DND-41 (cell line): ENCODE data around the gene PRKCB.

Experiments
- ATAC-seq: fragments of 200-7000 bp; cut with Tn5 transposase; 3 replicates; pipeline ENCODE4 v1.9.1; 2021; ENCODE audit warnings: low read depth; ENCODE audit not compliant: insufficient read depth
- DNase-seq: peaks from one replicate; pipeline ENCODE4 v3.0.0-alpha.2; 2020
- H2AFZ ChIP-seq: 2 replicates; pipeline ENCODE4 v1.6.0; 2012; ENCODE audit warnings: low read depth, low read length
- H3K27ac ChIP-seq: 2 replicates; pipeline ENCODE4 v1.5.1; 2012; ENCODE audit warnings: low read length, inconsistent platforms
- H3K27me3 ChIP-seq: fragments of 200-600 bp; sonication (generic); 2 replicates; pipeline ENCODE4 v1.6.0; 2012; ENCODE audit warnings: low read length, mild to moderate bottlenecking, inconsistent platforms; ENCODE audit not compliant: insufficient read depth, poor library complexity
- H3K36me3 ChIP-seq: 2 replicates; pipeline ENCODE4 v1.5.1; 2012; ENCODE audit warnings: low read length, inconsistent platforms; ENCODE audit not compliant: insufficient read depth
- H3K4me1 ChIP-seq: 2 replicates; pipeline ENCODE4 v1.5.1; 2012; ENCODE audit warnings: mild to moderate bottlenecking, low read length; ENCODE audit not compliant: insufficient read depth
- H3K4me2 ChIP-seq: 2 replicates; pipeline ENCODE4 v1.6.0; 2012; ENCODE audit warnings: mild to moderate bottlenecking, moderate library complexity, low read length, inconsistent platforms; ENCODE audit not compliant: insufficient read depth
- H3K4me3 ChIP-seq, 2 experiments: fragments of 200-600 bp in 1 of 2; shearing (Covaris generic) in 1 of 2; 2 replicates each; pipeline ENCODE4 v1.5.1; 2012 to 2016; ENCODE audit warnings: inconsistent platforms in 2 of 2, low read length in 2 of 2, mild to moderate bottlenecking in 2 of 2, low read depth in 1 of 2, moderate library complexity in 1 of 2
- H3K79me2 ChIP-seq: 2 replicates; pipeline ENCODE4 v1.6.0; 2012; ENCODE audit warnings: low read length, inconsistent platforms; ENCODE audit not compliant: insufficient read depth
- H3K9ac ChIP-seq: 2 replicates; pipeline ENCODE4 v1.6.0; 2012; ENCODE audit warnings: low read depth, mild to moderate bottlenecking, inconsistent platforms, low read length, moderate library complexity
- H3K9me3 ChIP-seq: 2 replicates; pipeline ENCODE4 v1.5.1; 2012; ENCODE audit warnings: low read length, moderate library complexity, mild to moderate bottlenecking, inconsistent platforms; ENCODE audit not compliant: insufficient read depth, severe bottlenecking
- H4K20me1 ChIP-seq: 2 replicates; pipeline ENCODE4 v1.6.0; 2012; ENCODE audit warnings: low read length; ENCODE audit not compliant: insufficient read depth
- EZH2 ChIP-seq: IDR thresholded peaks from 3 replicates; pipeline ENCODE4 v1.6.1; 2012; ENCODE audit warnings: borderline replicate concordance, low read depth, mild to moderate bottlenecking, moderate library complexity, low read length, inconsistent platforms; ENCODE audit not compliant: severe bottlenecking
- TF ChIP-seq, protein P1 (sequence below): IDR thresholded peaks from 2 replicates; pipeline ENCODE4 v1.5.1; 2012; ENCODE audit warnings: borderline replicate concordance, low read length, moderate library complexity, mild to moderate bottlenecking; ENCODE audit not compliant: poor library complexity, severe bottlenecking; ENCODE audit errors: extremely low read depth

The PRKCB gene

DNA sequence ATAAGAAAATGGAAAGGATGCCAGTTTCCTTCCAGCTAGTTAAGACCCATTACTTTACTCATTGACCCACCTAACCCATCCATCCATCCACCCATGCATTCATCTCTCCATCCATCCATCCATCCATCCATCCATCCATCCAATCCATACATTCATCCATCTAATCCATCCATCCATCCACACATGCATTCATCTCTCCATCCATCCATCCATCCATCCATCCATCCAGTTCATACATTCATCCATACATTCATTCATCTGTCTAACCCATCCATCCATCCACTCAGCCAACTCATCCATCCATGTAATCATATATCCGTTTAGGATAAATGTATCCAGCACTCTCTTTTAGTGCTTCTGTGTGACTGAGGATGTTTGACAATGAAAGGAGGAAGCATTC is 241.5 kb downstream of the PRKCB start:
- no peak overlapping the region for H3K4me2 ChIP-seq
- no peak for TF ChIP-seq EZH2
- TF ChIP-seq, protein P1, sequence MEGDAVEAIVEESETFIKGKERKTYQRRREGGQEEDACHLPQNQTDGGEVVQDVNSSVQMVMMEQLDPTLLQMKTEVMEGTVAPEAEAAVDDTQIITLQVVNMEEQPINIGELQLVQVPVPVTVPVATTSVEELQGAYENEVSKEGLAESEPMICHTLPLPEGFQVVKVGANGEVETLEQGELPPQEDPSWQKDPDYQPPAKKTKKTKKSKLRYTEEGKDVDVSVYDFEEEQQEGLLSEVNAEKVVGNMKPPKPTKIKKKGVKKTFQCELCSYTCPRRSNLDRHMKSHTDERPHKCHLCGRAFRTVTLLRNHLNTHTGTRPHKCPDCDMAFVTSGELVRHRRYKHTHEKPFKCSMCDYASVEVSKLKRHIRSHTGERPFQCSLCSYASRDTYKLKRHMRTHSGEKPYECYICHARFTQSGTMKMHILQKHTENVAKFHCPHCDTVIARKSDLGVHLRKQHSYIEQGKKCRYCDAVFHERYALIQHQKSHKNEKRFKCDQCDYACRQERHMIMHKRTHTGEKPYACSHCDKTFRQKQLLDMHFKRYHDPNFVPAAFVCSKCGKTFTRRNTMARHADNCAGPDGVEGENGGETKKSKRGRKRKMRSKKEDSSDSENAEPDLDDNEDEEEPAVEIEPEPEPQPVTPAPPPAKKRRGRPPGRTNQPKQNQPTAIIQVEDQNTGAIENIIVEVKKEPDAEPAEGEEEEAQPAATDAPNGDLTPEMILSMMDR = no peak
- no peaks in the 10 kb centered on the region for H3K27me3 ChIP-seq
- DNase-seq (no peak), ATAC-seq (no peak)
- 0 out of 2 replicates have a peak, but pooled peaks cover 5% of the 10 kb centered on the region for H3K4me1 ChIP-seq
- H3K9me3 ChIP-seq = no peaks in the 10 kb centered on the region
- H3K36me3 ChIP-seq = no peaks in the 10 kb centered on the region
- no peaks in the 10 kb centered on the region for H4K20me1 ChIP-seq
- no peak overlapping the region for H3K27ac ChIP-seq
- H3K9ac ChIP-seq = no peak overlapping the region
- no peak overlapping the region for H2AFZ ChIP-seq
- H3K4me3 ChIP-seq = no peak overlapping the region
- H3K79me2 ChIP-seq = no peaks in the 10 kb centered on the region

DNA sequence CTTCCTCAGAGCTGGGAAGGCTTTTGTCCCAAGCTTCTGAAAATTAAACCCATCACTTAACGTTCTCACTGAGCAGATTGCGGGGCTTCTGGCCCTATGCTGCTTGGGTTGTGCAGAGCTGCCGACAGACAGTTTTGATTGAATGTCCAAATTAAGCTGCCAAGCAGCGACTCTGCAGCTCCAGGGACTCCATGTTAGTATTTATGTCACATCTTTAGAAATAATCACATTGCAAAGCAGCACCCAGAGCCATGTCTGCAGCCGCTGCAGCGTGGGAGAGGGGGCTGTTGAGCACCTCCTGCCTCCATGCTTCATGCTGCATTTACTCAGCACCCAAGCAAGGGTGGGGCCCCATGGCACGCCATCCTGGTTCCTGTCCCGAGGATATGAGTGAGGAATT is 242.2 kb downstream of the PRKCB start:
- Histone ChIP-seq H3K4me2 (no peak overlapping the region), H3K9ac (no peak overlapping the region), H3K9me3 (no peaks in the 10 kb centered on the region), H3K27ac (no peak overlapping the region), H3K79me2 (no peaks in the 10 kb centered on the region), H3K4me1 (0 out of 2 replicates have a peak, but pooled peaks cover under 1% of the 10 kb centered on the region), H3K27me3 (no peaks in the 10 kb centered on the region), H3K36me3 (no peaks in the 10 kb centered on the region), H2AFZ (no peak overlapping the region), H4K20me1 (no peaks in the 10 kb centered on the region), H3K4me3 (no peak overlapping the region)
- ATAC-seq = no peak
- TF ChIP-seq, protein P1 = no peak
- no peak for TF ChIP-seq EZH2
- no peak for DNase-seq

DNA sequence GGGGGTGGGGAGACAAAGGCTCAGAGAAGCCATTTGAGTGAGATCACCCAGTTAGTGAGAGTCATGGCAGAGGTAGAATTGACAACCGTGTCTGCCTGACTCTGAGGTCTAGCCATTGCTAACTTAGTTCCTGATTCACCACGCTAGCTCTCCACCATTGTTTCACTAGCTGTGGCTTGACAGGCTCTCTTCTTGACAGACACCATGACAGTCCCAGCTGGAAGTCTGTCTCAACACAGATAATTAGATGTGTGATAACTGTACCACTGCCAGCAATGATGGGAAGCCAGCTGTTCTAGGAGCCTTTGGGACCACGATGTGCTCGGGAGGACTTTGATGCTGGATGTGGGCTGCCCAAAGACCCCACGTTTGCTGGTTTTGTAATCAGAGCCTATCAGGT is 249.9 kb downstream of the PRKCB start:
- Histone ChIP-seq H3K9ac (no peak overlapping the region), H3K9me3 (peaks cover 7% of the 10 kb centered on the region), H3K36me3 (0 out of 2 replicates have a peak, but pooled peaks cover 5% of the 10 kb centered on the region), H3K27ac (no peak overlapping the region), H3K4me1 (no peaks in the 10 kb centered on the region), H3K4me3 (no peak overlapping the region), H2AFZ (no peak overlapping the region), H4K20me1 (no peaks in the 10 kb centered on the region), H3K27me3 (no peaks in the 10 kb centered on the region), H3K79me2 (no peaks in the 10 kb centered on the region), H3K4me2 (no peak overlapping the region)
- TF ChIP-seq EZH2 = no peak
- TF ChIP-seq, protein P1 = no peak
- DNase-seq (no peak), ATAC-seq (no peak)
